Ishikawa (cell line): ENCODE results near the gene KLK2.

ENCODE experiments used
- CEBPB ChIP-seq: IDR thresholded peaks from 2 replicates; pipeline ENCODE4 v1.6.1; 2012
- CREB1 ChIP-seq: IDR thresholded peaks from 2 replicates; pipeline ENCODE4 v1.6.1; 2012; ENCODE audit warnings: low read depth
- EGR1 ChIP-seq: IDR thresholded peaks from 2 replicates; pipeline ENCODE4 v1.6.1; 2012
- EP300 ChIP-seq: IDR thresholded peaks from 2 replicates; pipeline ENCODE4 v1.6.1; 2012; ENCODE audit warnings: borderline replicate concordance
- FOXM1 ChIP-seq: IDR thresholded peaks from 2 replicates; pipeline ENCODE4 v1.6.1; 2012; ENCODE audit warnings: low read depth, borderline replicate concordance
- NFIC ChIP-seq: IDR thresholded peaks from 2 replicates; pipeline ENCODE4 v1.6.1; 2012
- RAD21 ChIP-seq: IDR thresholded peaks from 2 replicates; pipeline ENCODE4 v1.6.1; 2012; ENCODE audit warnings: low read depth
- TAF1 ChIP-seq: IDR thresholded peaks from 2 replicates; pipeline ENCODE4 v1.6.1; 2012; ENCODE audit warnings: low read depth, mild to moderate bottlenecking
- TCF12 ChIP-seq: IDR thresholded peaks from 2 replicates; pipeline ENCODE4 v1.6.1; 2012; ENCODE audit warnings: low read depth
- TEAD4 ChIP-seq: IDR thresholded peaks from 2 replicates; pipeline ENCODE4 v1.6.1; 2012
- YY1 ChIP-seq: IDR thresholded peaks from 2 replicates; pipeline ENCODE4 v1.6.1; 2012; ENCODE audit warnings: low read depth
- ZBTB7A ChIP-seq: IDR thresholded peaks from 2 replicates; pipeline ENCODE4 v1.6.1; 2012; ENCODE audit warnings: low read depth
- TF ChIP-seq, protein P1 (sequence below): IDR thresholded peaks from 2 replicates; pipeline ENCODE4 v1.6.1; 2012
- TF ChIP-seq, protein P2 (sequence below): IDR thresholded peaks from 2 replicates; pipeline ENCODE4 v1.6.1; 2012
- TF ChIP-seq, protein P3 (sequence below): IDR thresholded peaks from 2 replicates; pipeline ENCODE4 v1.6.1; 2012; ENCODE audit warnings: low read depth, mild to moderate bottlenecking

Gene KLK2

DNA sequence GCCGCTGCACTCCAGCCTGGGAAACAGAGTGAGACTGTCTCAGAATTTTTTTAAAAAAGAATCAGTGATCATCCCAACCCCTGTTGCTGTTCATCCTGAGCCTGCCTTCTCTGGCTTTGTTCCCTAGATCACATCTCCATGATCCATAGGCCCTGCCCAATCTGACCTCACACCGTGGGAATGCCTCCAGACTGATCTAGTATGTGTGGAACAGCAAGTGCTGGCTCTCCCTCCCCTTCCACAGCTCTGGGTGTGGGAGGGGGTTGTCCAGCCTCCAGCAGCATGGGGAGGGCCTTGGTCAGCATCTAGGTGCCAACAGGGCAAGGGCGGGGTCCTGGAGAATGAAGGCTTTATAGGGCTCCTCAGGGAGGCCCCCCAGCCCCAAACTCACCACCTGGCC is at the start of gene KLK2:
KLK2 (plus strand) TSS at position 384 of the 400 bp plus-strand sequence. CDS start 35 bp downstream, outside the sequence.
- TF ChIP-seq FOXM1 (no peak), NFIC (no peak), EP300 (no peak), RAD21 (no peak), YY1 (no peak)

DNA sequence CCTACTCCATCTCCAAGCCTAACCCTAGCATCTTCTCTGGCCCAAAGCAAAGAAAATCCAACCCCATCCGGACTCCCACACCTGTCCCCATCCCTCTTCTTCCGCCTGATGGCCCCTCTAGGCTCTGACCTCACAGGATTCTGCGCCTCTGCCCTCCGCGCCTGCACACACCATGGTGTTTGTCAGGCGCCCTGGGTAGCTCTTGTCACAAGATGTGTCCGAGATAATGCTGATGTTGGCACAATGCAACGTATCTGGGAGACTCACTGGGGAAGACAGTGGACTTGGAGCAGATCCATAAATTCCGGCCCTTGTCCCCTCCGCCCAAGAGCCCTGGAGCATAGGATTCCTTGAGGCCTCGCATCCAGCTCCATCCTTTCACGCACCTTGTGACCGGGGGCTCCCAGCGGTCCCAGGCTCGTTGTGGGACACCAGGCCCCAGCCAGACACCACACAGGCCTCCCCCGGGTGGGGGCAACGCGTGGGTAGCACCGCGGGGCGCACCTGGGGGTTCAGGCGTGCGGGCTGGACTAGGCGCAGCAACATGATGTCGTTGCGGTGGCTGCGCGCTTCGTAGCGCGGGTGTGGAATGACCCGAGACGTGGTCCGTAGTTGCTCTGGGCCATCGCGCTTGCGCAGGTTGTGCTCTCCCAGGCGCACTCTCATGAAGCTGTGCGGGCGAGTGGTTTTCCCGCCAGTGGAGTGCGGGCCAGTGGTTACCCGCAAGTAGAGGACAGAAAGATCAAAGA is 46.6 kb upstream of the KLK2 start:
- no peak for TF ChIP-seq NFIC
- TF ChIP-seq, protein P1, sequence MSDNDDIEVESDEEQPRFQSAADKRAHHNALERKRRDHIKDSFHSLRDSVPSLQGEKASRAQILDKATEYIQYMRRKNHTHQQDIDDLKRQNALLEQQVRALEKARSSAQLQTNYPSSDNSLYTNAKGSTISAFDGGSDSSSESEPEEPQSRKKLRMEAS = no peak
- no peak for TF ChIP-seq CEBPB
- no peak for TF ChIP-seq TAF1
- no peak for TF ChIP-seq EGR1
- TF ChIP-seq EP300 = no peak

DNA sequence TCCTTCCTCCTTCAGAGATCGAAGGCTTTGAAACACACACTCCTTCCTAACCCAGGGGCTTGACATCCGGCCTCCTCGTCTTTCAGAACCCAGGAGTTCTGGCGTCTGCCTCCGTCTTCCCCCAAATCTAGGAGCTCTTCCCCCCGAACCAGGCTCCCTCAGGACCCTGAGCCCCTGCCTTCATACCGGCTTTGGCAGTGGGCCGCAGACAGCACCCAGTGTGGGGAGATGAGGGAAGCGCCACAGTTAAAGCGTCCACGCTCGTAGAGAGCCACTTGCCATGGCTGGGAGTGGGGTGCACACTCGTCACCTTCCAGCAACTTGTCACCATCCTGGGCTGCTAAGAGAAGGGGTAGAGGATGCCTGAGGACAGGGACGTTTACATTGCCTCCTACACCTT is 45.8 kb upstream of the KLK2 start:
- no peak for TF ChIP-seq CREB1
- TF ChIP-seq, protein P1 = no peak
- TF ChIP-seq YY1 = no peak

DNA sequence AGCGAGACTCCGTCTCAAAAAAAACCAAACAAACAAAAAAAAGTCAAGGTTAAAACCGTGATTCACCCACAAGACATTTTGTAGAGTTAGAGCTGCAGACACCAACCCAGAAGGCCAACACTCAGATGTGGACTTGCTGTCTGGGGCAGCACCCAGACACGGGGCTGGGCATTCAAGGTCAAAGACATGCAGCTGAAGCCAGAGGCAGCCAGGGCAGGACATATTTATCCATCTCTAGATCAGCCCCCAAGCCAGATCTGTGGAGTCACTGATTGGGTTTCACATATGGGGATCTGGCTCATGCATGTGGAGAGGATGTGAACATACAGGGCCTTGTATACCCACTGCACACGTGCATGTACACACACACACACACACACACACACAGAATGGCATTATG is 43.4 kb upstream of the KLK2 start:
- TF ChIP-seq EP300 (no peak), EGR1 (no peak), RAD21 (no peak), TAF1 (no peak), NFIC (no peak), YY1 (no peak), FOXM1 (no peak), TCF12 (no peak), CEBPB (no peak), ZBTB7A (no peak), CREB1 (no peak), TEAD4 (no peak)
- TF ChIP-seq, protein P2, sequence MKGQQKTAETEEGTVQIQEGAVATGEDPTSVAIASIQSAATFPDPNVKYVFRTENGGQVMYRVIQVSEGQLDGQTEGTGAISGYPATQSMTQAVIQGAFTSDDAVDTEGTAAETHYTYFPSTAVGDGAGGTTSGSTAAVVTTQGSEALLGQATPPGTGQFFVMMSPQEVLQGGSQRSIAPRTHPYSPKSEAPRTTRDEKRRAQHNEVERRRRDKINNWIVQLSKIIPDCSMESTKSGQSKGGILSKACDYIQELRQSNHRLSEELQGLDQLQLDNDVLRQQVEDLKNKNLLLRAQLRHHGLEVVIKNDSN = no peak
- TF ChIP-seq, protein P1 = no peak
- TF ChIP-seq, protein P3, sequence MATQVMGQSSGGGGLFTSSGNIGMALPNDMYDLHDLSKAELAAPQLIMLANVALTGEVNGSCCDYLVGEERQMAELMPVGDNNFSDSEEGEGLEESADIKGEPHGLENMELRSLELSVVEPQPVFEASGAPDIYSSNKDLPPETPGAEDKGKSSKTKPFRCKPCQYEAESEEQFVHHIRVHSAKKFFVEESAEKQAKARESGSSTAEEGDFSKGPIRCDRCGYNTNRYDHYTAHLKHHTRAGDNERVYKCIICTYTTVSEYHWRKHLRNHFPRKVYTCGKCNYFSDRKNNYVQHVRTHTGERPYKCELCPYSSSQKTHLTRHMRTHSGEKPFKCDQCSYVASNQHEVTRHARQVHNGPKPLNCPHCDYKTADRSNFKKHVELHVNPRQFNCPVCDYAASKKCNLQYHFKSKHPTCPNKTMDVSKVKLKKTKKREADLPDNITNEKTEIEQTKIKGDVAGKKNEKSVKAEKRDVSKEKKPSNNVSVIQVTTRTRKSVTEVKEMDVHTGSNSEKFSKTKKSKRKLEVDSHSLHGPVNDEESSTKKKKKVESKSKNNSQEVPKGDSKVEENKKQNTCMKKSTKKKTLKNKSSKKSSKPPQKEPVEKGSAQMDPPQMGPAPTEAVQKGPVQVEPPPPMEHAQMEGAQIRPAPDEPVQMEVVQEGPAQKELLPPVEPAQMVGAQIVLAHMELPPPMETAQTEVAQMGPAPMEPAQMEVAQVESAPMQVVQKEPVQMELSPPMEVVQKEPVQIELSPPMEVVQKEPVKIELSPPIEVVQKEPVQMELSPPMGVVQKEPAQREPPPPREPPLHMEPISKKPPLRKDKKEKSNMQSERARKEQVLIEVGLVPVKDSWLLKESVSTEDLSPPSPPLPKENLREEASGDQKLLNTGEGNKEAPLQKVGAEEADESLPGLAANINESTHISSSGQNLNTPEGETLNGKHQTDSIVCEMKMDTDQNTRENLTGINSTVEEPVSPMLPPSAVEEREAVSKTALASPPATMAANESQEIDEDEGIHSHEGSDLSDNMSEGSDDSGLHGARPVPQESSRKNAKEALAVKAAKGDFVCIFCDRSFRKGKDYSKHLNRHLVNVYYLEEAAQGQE = no peak

DNA sequence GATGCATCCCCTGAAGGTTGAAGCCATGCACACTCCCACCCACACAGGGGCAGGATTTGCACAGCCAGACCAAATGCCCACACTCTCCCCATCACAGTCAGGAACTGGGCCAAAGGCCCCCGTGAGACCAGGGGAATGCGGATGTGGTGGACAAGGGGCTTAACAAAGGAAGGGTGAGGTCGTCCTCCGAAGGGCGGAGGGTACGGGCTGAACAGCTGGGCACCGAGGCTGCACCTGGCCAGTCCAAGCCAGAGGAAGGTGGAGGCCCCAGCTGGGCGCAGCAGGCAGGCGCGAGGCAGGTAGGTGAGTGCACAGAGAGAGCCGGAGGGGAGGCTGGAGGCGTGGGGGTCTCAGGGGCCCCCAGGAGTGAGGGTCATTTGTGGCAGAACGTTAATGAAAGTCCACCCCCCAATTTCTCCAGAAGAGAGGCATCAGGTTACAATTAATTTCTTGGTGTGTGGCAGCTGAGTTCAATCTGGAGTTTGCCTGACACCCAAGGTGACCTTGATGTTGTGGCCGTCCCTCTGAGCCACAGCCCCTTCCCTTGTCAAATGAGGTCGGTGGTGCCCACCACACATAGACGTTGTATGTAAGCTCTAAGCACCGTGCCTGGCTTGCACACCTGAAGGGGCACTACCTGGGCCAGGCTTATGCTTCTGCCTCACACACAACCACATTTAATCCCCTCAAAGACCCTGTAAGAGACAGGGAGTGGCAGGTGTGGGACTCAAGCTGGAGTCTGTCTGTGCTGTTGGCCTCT is 42.8 kb upstream of the KLK2 start:
- TF ChIP-seq NFIC (no peak), TEAD4 (no peak), ZBTB7A (no peak), CREB1 (no peak), EGR1 (no peak), CEBPB (no peak), TAF1 (no peak), YY1 (no peak), TCF12 (no peak), EP300 (no peak), RAD21 (no peak)
- TF ChIP-seq, protein P1 = no peak
- TF ChIP-seq, protein P3 = no peak
- TF ChIP-seq, protein P2 = no peak

DNA sequence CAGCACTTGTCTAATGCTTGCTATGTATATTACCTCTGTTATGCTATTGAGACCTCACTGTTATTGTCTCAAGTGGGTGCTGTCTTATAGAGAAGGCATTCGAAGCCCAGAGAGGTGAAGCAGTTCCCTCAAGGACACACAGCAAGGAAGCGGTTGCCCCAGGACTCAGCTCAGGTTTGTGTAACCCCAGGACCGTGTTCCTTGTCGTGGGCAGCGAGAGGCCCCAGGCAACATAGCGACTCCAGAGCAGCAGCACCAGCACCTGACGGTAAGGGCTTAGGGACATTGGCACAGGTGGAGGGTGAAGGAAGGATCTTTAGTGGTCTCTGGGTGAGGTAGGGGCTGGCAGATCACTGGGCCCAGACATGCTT is 42.2 kb upstream of the KLK2 start:
- no peak for TF ChIP-seq CEBPB
- TF ChIP-seq NFIC = no peak
- TF ChIP-seq EP300 = no peak
- TF ChIP-seq, protein P3 = no peak
- TF ChIP-seq EGR1 = no peak
- no peak for TF ChIP-seq TCF12
- no peak for TF ChIP-seq FOXM1
- TF ChIP-seq, protein P1 = no peak
- TF ChIP-seq YY1 = no peak
- TF ChIP-seq TAF1 = no peak
- TF ChIP-seq CREB1 = no peak
- no peak for TF ChIP-seq ZBTB7A
- TF ChIP-seq TEAD4 = no peak
